Neural progenitor cell (in vitro differentiated cells): ENCODE results near the gene PRLR. TPM values are rescaled to one million over a fixed set of nuclear protein-coding genes. Genes with fewer than 3 reads are reported as not detected.

Experiments used
- DNase-seq: peaks from one replicate; pipeline ENCODE4 v3.0.0-alpha.2; 2016; ENCODE audit warnings: low spot score
- H2AFZ ChIP-seq: fragments of 200-600 bp; sonication (generic); replicated peaks from 2 replicates; pipeline ENCODE4 v1.6.1; 2016; ENCODE audit warnings: antibody characterized with exemption
- H3F3A ChIP-seq: fragments of 200-600 bp; sonication (generic); 2 replicates; pipeline ENCODE4 v1.6.1; 2016; ENCODE audit warnings: antibody characterized with exemption, low read depth
- H3K27ac ChIP-seq: fragments of 200-600 bp; sonication (generic); 2 replicates; pipeline ENCODE4 v1.5.1; 2016; ENCODE audit warnings: mild to moderate bottlenecking
- H3K27me3 ChIP-seq: fragments of 200-600 bp; sonication (generic); 2 replicates; pipeline ENCODE4 v1.6.1; 2016; ENCODE audit warnings: mild to moderate bottlenecking, moderate library complexity
- H3K36me3 ChIP-seq: fragments of 200-600 bp; sonication (generic); 2 replicates; pipeline ENCODE4 v1.5.1; 2016
- H3K4me1 ChIP-seq: fragments of 200-600 bp; sonication (generic); 2 replicates; pipeline ENCODE4 v1.6.1; 2016; ENCODE audit warnings: mixed run types
- H3K4me2 ChIP-seq: fragments of 200-600 bp; sonication (generic); 2 replicates; pipeline ENCODE4 v1.6.1; 2016
- H3K4me3 ChIP-seq: fragments of 200-600 bp; sonication (generic); 2 replicates; pipeline ENCODE4 v1.5.1; 2016
- H3K79me2 ChIP-seq: fragments of 200-600 bp; sonication (generic); 2 replicates; pipeline ENCODE4 v1.6.1; 2016; ENCODE audit warnings: low read depth
- H3K9ac ChIP-seq: fragments of 200-600 bp; sonication (generic); 2 replicates; pipeline ENCODE4 v1.6.1; 2016
- H3K9me3 ChIP-seq: fragments of 200-600 bp; sonication (generic); 2 replicates; pipeline ENCODE4 v1.5.1; 2016; ENCODE audit warnings: low read depth
- H4K20me1 ChIP-seq: fragments of 200-600 bp; sonication (generic); 2 replicates; pipeline ENCODE4 v1.6.1; 2016; ENCODE audit warnings: low read depth
- H3K27ac Mint-ChIP-seq: 3 replicates; pipeline ENCODE4 v1.8.0; 2021; ENCODE audit warnings: mixed read lengths
- H3K27me3 Mint-ChIP-seq: 2 replicates; pipeline ENCODE4 v1.8.0; 2022; ENCODE audit warnings: low read depth, mild to moderate bottlenecking, inconsistent platforms, moderate library complexity, mixed read lengths; ENCODE audit not compliant: insufficient read depth
- H3K36me3 Mint-ChIP-seq: 3 replicates; pipeline ENCODE4 v1.8.0; 2021; ENCODE audit warnings: mixed read lengths
- H3K4me1 Mint-ChIP-seq: 3 replicates; pipeline ENCODE4 v1.8.0; 2021; ENCODE audit warnings: mixed read lengths
- H3K4me3 Mint-ChIP-seq: 3 replicates; pipeline ENCODE4 v1.8.0; 2021; ENCODE audit warnings: mild to moderate bottlenecking, moderate library complexity, mixed read lengths
- H3K9me3 Mint-ChIP-seq: 3 replicates; pipeline ENCODE4 v1.8.0; 2020; ENCODE audit warnings: mixed read lengths
- CTCF ChIP-seq: fragments of 200-600 bp; sonication (generic); IDR thresholded peaks from 2 replicates; pipeline ENCODE4 v1.5.1; 2017; ENCODE audit warnings: antibody characterized with exemption, mild to moderate bottlenecking
- EZH2 ChIP-seq: fragments of 200-600 bp; sonication (generic); IDR thresholded peaks from 2 replicates; pipeline ENCODE4 v1.6.1; 2017; ENCODE audit warnings: antibody characterized with exemption, mild to moderate bottlenecking, moderate library complexity
- EZH2phosphoT487 ChIP-seq: fragments of 200-600 bp; sonication (generic); IDR thresholded peaks from 2 replicates; pipeline ENCODE4 v1.6.1; 2017; ENCODE audit warnings: antibody characterized with exemption
- total RNA-seq: library from RNA; depleted of rRNA; stranded (reverse); fragments of >200 nt; gene quantifications from 2 replicates; pipeline ENCODE4 v1.2.3, GENCODE V29; 2015; ENCODE audit warnings: low replicate concordance

Gene PRLR
- total RNA-seq, 1 donor from 2014 or later: 0.51 TPM

DNA sequence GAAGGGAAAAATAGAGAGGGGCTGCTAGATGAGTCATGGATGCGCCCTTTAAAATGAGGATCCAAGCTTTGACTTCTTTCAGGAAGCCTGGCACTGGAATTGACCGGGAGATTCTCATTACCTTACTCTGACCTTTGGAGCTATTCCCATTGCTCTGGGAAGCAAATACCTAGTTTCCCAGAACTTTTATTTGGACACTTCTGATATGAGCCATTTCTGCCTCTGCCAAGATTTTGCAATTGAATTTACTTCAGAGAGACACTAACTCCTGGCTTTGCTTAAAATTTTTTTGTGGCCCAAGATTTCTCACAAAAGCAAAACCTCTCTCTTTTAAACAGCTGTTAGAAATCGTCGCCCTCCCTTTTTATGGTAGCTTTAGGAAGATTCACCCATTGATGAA lies 166.9 kb downstream of the PRLR start:
- Histone ChIP-seq H3K4me2 (no peak overlapping the region), H3K4me1 (no peaks in the 10 kb centered on the region), H4K20me1 (no peaks in the 10 kb centered on the region), H3K9me3 (no peaks in the 10 kb centered on the region), H3K9ac (no peak overlapping the region), H3F3A (no peaks in the 10 kb centered on the region), H3K27ac (no peak overlapping the region), H3K27me3 (no peaks in the 10 kb centered on the region), H3K79me2 (no peaks in the 10 kb centered on the region), H3K36me3 (no peaks in the 10 kb centered on the region), H3K4me3 (no peak overlapping the region), H2AFZ (no peak overlapping the region)
- Mint-ChIP-seq H3K4me1 (no peaks in the 10 kb centered on the region), H3K9me3 (no peaks in the 10 kb centered on the region), H3K27ac (no peak overlapping the region), H3K27me3 (no peaks in the 10 kb centered on the region), H3K36me3 (no peaks in the 10 kb centered on the region), H3K4me3 (no peak overlapping the region)
- TF ChIP-seq CTCF (no peak), EZH2 (no peak), EZH2phosphoT487 (no peak)
- DNase-seq: no peak

- no peaks in the 10 kb centered on the region for H3K9me3 ChIP-seq
- no peak overlapping the region for H3K27ac ChIP-seq
- Mint-ChIP-seq H3K4me3 (no peak overlapping the region), H3K27ac (no peak overlapping the region), H3K27me3 (no peaks in the 10 kb centered on the region), H3K4me1 (peaks cover 3% of the 10 kb centered on the region), H3K36me3 (no peaks in the 10 kb centered on the region), H3K9me3 (no peaks in the 10 kb centered on the region)
- no peaks in the 10 kb centered on the region for H3F3A ChIP-seq
- TF ChIP-seq EZH2 (no peak), CTCF (no peak), EZH2phosphoT487 (no peak)
- H3K4me2 ChIP-seq: no peak overlapping the region
- H3K9ac ChIP-seq: no peak overlapping the region
- H3K27me3 ChIP-seq: no peaks in the 10 kb centered on the region
- no peaks in the 10 kb centered on the region for H3K4me1 ChIP-seq
- no peaks in the 10 kb centered on the region for H3K36me3 ChIP-seq
- no peak overlapping the region for H3K4me3 ChIP-seq
- no peaks in the 10 kb centered on the region for H3K79me2 ChIP-seq
- H2AFZ ChIP-seq: no peak overlapping the region
- DNase-seq: no peak
- H4K20me1 ChIP-seq: no peaks in the 10 kb centered on the region
These were observed 169.0 kb downstream of the PRLR start for GRCh38 chr5:35061211-35061770.

DNA sequence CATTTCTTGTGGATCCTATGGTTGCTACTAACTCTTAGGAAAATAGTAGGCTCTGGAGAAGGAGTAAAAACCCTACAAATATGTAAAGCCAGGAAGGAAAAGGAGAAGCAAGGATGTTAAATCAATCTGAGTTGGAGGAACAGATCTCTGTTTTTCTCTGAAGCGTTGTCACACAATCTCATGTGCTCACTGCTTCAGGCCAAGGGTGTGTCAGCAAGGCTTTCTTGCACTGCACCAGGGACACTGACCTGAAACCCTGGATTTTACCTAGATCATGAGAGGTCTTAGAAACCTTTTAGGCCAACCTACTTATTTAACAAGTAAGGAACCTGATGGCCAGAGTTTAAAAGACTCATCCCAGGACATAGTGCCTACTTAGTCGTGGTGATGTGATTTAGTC lies 170.1 kb downstream of the PRLR start:
- Histone ChIP-seq H3K4me2 (no peak overlapping the region), H3K9me3 (no peaks in the 10 kb centered on the region), H2AFZ (no peak overlapping the region), H3F3A (no peaks in the 10 kb centered on the region), H4K20me1 (no peaks in the 10 kb centered on the region), H3K79me2 (no peaks in the 10 kb centered on the region), H3K36me3 (no peaks in the 10 kb centered on the region), H3K4me3 (no peak overlapping the region), H3K4me1 (no peaks in the 10 kb centered on the region), H3K27me3 (no peaks in the 10 kb centered on the region), H3K9ac (no peak overlapping the region), H3K27ac (no peak overlapping the region)
- H3K27ac Mint-ChIP-seq: no peak overlapping the region
- H3K27me3 Mint-ChIP-seq: no peaks in the 10 kb centered on the region
- no peak for DNase-seq
- no peaks in the 10 kb centered on the region for H3K36me3 Mint-ChIP-seq
- no peaks in the 10 kb centered on the region for H3K9me3 Mint-ChIP-seq
- TF ChIP-seq EZH2 (no peak), EZH2phosphoT487 (no peak), CTCF (no peak)
- peaks cover 3% of the 10 kb centered on the region for H3K4me1 Mint-ChIP-seq
- no peak overlapping the region for H3K4me3 Mint-ChIP-seq
